ENCODE results near the gene NAT8L. TPM values are rescaled to one million over a fixed set of nuclear protein-coding genes. Genes with fewer than 3 reads are reported as not detected.
"Not testable (repeated sequence)": the region's sequence is repeated elsewhere in the genome, so short reads cannot be mapped to it uniquely, and the experiment has no call there.

Gene NAT8L
- total RNA-seq: 10 to 100 TPM in 1 of 3 donors, 1 to 10 TPM in 2; 2.5 to 13.6 (median 2.9) TPM

- Histone ChIP-seq H3K27ac (no peak within 1 kb of the TSS), H3K4me1 (peaks cover 0 to 2% of the 10 kb centered on the region in 2 donors), H3K27me3 (peaks cover 16 to 36% of the 10 kb centered on the region in 2 donors), H3K36me3 (no peaks in the 10 kb centered on the region), H3K9me3 (no peaks in the 10 kb centered on the region), H3K4me3 (peak within 1 kb of the TSS; percentile 32 to 70 (median 51))
- intact Hi-C loops (cut with DNase I; ENCODE audit: low total_unique reads): no loop called here
- no peak for DNase-seq (ENCODE audit: low spot score in 2 of 2)
- TF ChIP-seq CTCF (IDR thresholded peaks at IDR 0.05) (no peak), POLR2A (IDR thresholded peaks at IDR 0.05) (no peak), POLR2AphosphoS5 (IDR thresholded peaks at IDR 0.05) (no peak)
Observed at GRCh38 chr4:2059046-2059725, at the start of gene NAT8L. NAT8L (plus strand) TSS chr4:2059327; CDS start chr4:2059512, 185 bp downstream.

DNA sequence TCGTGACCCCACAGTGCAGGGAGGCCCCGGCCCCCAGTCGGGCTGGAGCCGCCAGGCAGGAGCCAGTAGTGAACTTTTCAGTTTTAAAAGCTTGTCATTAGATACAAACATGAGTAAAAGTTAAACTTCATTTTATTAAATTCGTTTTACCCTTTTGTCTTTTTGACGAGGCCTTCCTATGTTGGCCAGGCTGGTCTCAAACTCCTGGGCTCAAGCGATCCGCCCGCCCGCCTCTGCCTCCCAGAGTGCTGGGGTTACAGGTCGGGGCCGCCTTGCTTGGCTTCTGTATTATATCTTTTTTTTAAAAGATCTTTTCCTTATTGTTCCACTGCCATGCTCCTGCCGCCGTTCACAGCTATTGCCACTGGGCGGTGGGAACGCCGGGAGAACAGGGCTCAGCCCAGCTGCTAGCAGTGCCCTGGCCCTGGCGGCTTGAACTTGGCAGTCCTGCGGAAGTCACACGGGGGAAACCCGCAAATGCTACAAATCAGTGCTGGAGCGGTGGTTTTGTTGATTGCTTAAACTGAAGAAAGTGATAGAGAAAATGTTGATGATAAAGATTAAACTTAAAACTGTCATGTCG is 49.4 kb upstream of the NAT8L start:
- H3K36me3 ChIP-seq: no peaks in the 10 kb centered on the region
- H3K9me3 ChIP-seq: no peaks in the 10 kb centered on the region
- H3K27me3 ChIP-seq: no peaks in the 10 kb centered on the region
- H3K27ac ChIP-seq: peak overlapping the region; percentile 99
- intact Hi-C loops (cut with DNase I; ENCODE audit: low total_unique reads): loop anchor here (10.0 kb wide), 1 partner anchor 825 kb away; no protein-coding TSS in a partner anchor
- DNase-seq (ENCODE audit: low spot score in 2 of 2): peak in 1 of 2 donors; percentile 31
- TF ChIP-seq CTCF (IDR thresholded peaks at IDR 0.05) (peak in 1 of 3 donors; percentile 17), POLR2A (IDR thresholded peaks at IDR 0.05) (no peak)
- H3K4me3 ChIP-seq: peak overlapping the region; percentile 98 to 99 (median 98)
- H3K4me1 ChIP-seq: no peaks in the 10 kb centered on the region

DNA sequence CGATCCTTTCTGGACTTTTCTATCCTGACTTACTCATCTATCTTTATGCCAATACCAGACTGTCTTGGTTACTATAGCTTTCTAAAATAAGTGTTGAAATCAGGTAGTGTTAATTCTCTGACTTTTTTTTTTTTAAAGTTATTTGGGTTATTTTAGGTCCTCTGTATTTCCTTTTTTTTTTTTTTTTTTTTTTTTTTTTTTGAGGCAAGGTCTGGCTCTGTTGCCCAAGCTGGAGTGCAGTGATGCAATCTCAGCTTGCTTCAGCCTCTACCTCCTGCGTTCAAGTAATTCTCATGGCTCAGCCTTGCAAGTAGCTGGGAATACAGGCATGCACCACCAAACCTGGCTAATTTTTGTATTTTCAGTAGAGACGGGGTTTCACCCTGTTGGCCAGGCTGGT is 47.5 kb upstream of the NAT8L start:
- no peak overlapping the region for H3K4me3 ChIP-seq
- H3K36me3 ChIP-seq: no peaks in the 10 kb centered on the region
- no peak overlapping the region for H3K27ac ChIP-seq
- no peaks in the 10 kb centered on the region for H3K27me3 ChIP-seq
- DNase-seq (ENCODE audit: low spot score in 2 of 2): no peak
- TF ChIP-seq POLR2AphosphoS5 (IDR thresholded peaks at IDR 0.05): no peak
- TF ChIP-seq CTCF (IDR thresholded peaks at IDR 0.05): no peak
- TF ChIP-seq POLR2A (IDR thresholded peaks at IDR 0.05): no peak
- no peaks in the 10 kb centered on the region for H3K4me1 ChIP-seq
- H3K9me3 ChIP-seq: no peaks in the 10 kb centered on the region
- intact Hi-C loops (cut with DNase I; ENCODE audit: low total_unique reads): loop anchor here (10.0 kb wide), 1 partner anchor 823 kb away; no protein-coding TSS in a partner anchor

GRCh38 chr4:2015008-2015407 is 44.1 kb upstream of the NAT8L start:
- H3K9me3 ChIP-seq: no peaks in the 10 kb centered on the region
- H3K4me1 ChIP-seq: no peaks in the 10 kb centered on the region
- intact Hi-C loops (cut with DNase I; ENCODE audit: low total_unique reads): loop anchor here (10.0 kb wide), 1 partner anchor 820 kb away; no protein-coding TSS in a partner anchor
- DNase-seq (ENCODE audit: low spot score in 2 of 2): no peak
- no peak for TF ChIP-seq POLR2AphosphoS5 (IDR thresholded peaks at IDR 0.05)
- no peak for TF ChIP-seq CTCF (IDR thresholded peaks at IDR 0.05)
- no peak for TF ChIP-seq POLR2A (IDR thresholded peaks at IDR 0.05)
- no peak overlapping the region for H3K27ac ChIP-seq
- no peaks in the 10 kb centered on the region for H3K27me3 ChIP-seq
- no peak overlapping the region for H3K4me3 ChIP-seq
- no peaks in the 10 kb centered on the region for H3K36me3 ChIP-seq

- H3K4me1 ChIP-seq; H3K9me3 ChIP-seq; intact Hi-C loops (cut with DNase I; ENCODE audit: low total_unique reads): not testable (repeated sequence)
Observed at GRCh38 chr4:2021358-2022018, 37.6 kb upstream of the NAT8L start.

More at GRCh38 chr4:2021358-2022018, 37.6 kb upstream of the NAT8L start:
- not testable (repeated sequence) for DNase-seq (ENCODE audit: low spot score in 2 of 2); H3K36me3 ChIP-seq; H3K27me3 ChIP-seq; H3K4me3 ChIP-seq; H3K27ac ChIP-seq

Data from breast epithelium (tissue), 4 donors.